Neuronal stem cell (in vitro differentiated cells): Measurements from ENCODE around the gene TUSC2. TPM values are rescaled to one million over a fixed set of nuclear protein-coding genes. Genes with fewer than 3 reads are reported as not detected.
A peak's percentile ranks its signal among the peaks of the same experiment; 100 is the strongest.

ENCODE experiments used
- DNase-seq: peaks from one replicate; pipeline ENCODE4 v3.0.0-alpha.2; 2013; ENCODE audit warnings: low spot score
- H2AFZ ChIP-seq: one replicate; pipeline ENCODE4 v1.6.1; 2013; ENCODE audit warnings: mild to moderate bottlenecking, low read length, inconsistent platforms
- H2AK5ac ChIP-seq: 2 replicates; pipeline ENCODE4 v1.6.1; 2013; ENCODE audit warnings: low read depth, mild to moderate bottlenecking, inconsistent platforms, low read length, moderate library complexity, mixed read lengths
- H2BK120ac ChIP-seq: 2 replicates; pipeline ENCODE4 v1.6.1; 2013; ENCODE audit warnings: low read depth, mild to moderate bottlenecking, inconsistent platforms, low read length, moderate library complexity, mixed read lengths
- H2BK12ac ChIP-seq: one replicate; pipeline ENCODE4 v1.6.1; 2013; ENCODE audit warnings: low read length, inconsistent platforms
- H2BK15ac ChIP-seq: 2 replicates; pipeline ENCODE4 v1.6.1; 2013; ENCODE audit warnings: mild to moderate bottlenecking, low read length, inconsistent platforms, mixed read lengths
- H2BK5ac ChIP-seq: one replicate; pipeline ENCODE4 v1.6.1; 2013; ENCODE audit warnings: inconsistent platforms, mild to moderate bottlenecking, low read length, moderate library complexity
- H3K14ac ChIP-seq: one replicate; pipeline ENCODE4 v1.6.1; 2013; ENCODE audit warnings: low read length, inconsistent platforms
- H3K18ac ChIP-seq: 2 replicates; pipeline ENCODE4 v1.6.1; 2013; ENCODE audit warnings: low read length, inconsistent platforms
- H3K23ac ChIP-seq: 2 replicates; pipeline ENCODE4 v1.6.1; 2013; ENCODE audit warnings: low read depth, mild to moderate bottlenecking, mixed read lengths, low read length, inconsistent platforms; ENCODE audit not compliant: poor library complexity
- H3K27ac ChIP-seq: replicated peaks from 3 replicates; pipeline ENCODE4 v1.5.1; 2013; ENCODE audit warnings: low read length, inconsistent platforms
- H3K27me3 ChIP-seq, 3 experiments: 2 replicates each; pipeline ENCODE4 v1.6.1; 2013; ENCODE audit warnings: low read length in 3 of 3, mild to moderate bottlenecking in 2 of 3, inconsistent platforms in 1 of 3, low read depth in 1 of 3, mixed read lengths in 1 of 3, moderate library complexity in 1 of 3; ENCODE audit not compliant: control insufficient read depth in 3 of 3, insufficient read depth in 3 of 3
- H3K36me3 ChIP-seq, 2 donors: replicated peaks in 1 of 2; 2 replicates each; pipeline ENCODE4 v1.6.1; 2013; ENCODE audit warnings: low read length in 2 of 2; ENCODE audit not compliant: control insufficient read depth in 2 of 2, insufficient read depth in 2 of 2
- H3K4ac ChIP-seq: 2 replicates; pipeline ENCODE4 v1.6.1; 2013; ENCODE audit warnings: inconsistent platforms, mild to moderate bottlenecking, low read length, moderate library complexity
- H3K4me1 ChIP-seq, 2 donors: 1 replicate in 1 of 2; 2 replicates in 1 of 2; pipeline ENCODE4 v1.6.1; 2013; ENCODE audit warnings: low read length in 2 of 2, low read depth in 1 of 2; ENCODE audit not compliant: control insufficient read depth in 2 of 2, insufficient read depth in 1 of 2
- H3K4me2 ChIP-seq: one replicate; pipeline ENCODE4 v1.6.1; 2013; ENCODE audit warnings: mild to moderate bottlenecking, low read length, inconsistent platforms; ENCODE audit not compliant: insufficient read depth, poor library complexity, severe bottlenecking
- H3K4me3 ChIP-seq, 2 donors: 2 replicates each; pipeline ENCODE4 v1.5.1; 2013; ENCODE audit warnings: low read length in 2 of 2, mild to moderate bottlenecking in 2 of 2, inconsistent platforms in 1 of 2, moderate library complexity in 1 of 2
- H3K79me1 ChIP-seq: one replicate; pipeline ENCODE4 v1.6.1; 2013; ENCODE audit warnings: low read depth, mild to moderate bottlenecking, inconsistent platforms, low read length, moderate library complexity
- H3K9ac ChIP-seq: one replicate; pipeline ENCODE4 v1.6.1; 2013; ENCODE audit warnings: mild to moderate bottlenecking, low read depth, low read length, inconsistent platforms; ENCODE audit not compliant: poor library complexity
- H3K9me3 ChIP-seq, 2 donors: replicated peaks in 1 of 2; 2 replicates each; pipeline versions ENCODE3 to v1.6.1; 2013; ENCODE audit warnings: low read length in 2 of 2, mild to moderate bottlenecking in 2 of 2, inconsistent platforms in 1 of 2, low read depth in 1 of 2, mixed read lengths in 1 of 2, moderate library complexity in 1 of 2; ENCODE audit not compliant: control insufficient read depth in 2 of 2, insufficient read depth in 1 of 2
- H4K8ac ChIP-seq: one replicate; pipeline ENCODE4 v1.6.1; 2013; ENCODE audit warnings: low read depth, mild to moderate bottlenecking, inconsistent platforms, low read length, moderate library complexity
- H4K91ac ChIP-seq: one replicate; pipeline ENCODE4 v1.6.1; 2013; ENCODE audit warnings: low read length, low read depth, mild to moderate bottlenecking, inconsistent platforms; ENCODE audit not compliant: poor library complexity
- WGBS, 2 donors: extraction: QIAGEN DNeasy Blood & Tissue Kit; methylation state at CpG; one replicate each; pipeline ENCODE4 v1.1.7; 2013; ENCODE audit warnings: missing lambda C conversion rate in 2 of 2, mixed read lengths in 1 of 2; ENCODE audit not compliant: insufficient read length in 2 of 2, insufficient replicate concordance in 1 of 2; ENCODE audit errors: extremely low coverage in 2 of 2; 5-methylcytosine and 5-hydroxymethylcytosine counted together
- polyA plus RNA-seq, 2 experiments: library from polyadenylated mRNA; stranded (reverse); fragments of 200-250 nt; gene quantifications; one replicate each; pipeline ENCODE4 v1.2.3, GENCODE V29; 2013

Gene TUSC2
- 28.3 TPM for polyA plus RNA-seq (2013, experiment 1 of 2)
- polyA plus RNA-seq (2013, experiment 2 of 2), result 27.7 TPM

GRCh38 chr3:50327943-50328691, at the start of gene TUSC2:
Gene TUSC2 (minus strand): TSS chr3:50328223. CDS start chr3:50328099, 124 bp downstream.
- no peak within 1 kb of the TSS for H4K8ac ChIP-seq
- no peak within 1 kb of the TSS for H2BK120ac ChIP-seq
- peak; percentile 93 for DNase-seq
- no peak within 1 kb of the TSS for H2BK12ac ChIP-seq
- peak within 1 kb of the TSS; percentile 53 for H3K4ac ChIP-seq
- H3K4me3 ChIP-seq, result peak within 1 kb of the TSS; percentile 74 to 98
- peak within 1 kb of the TSS; percentile 62 for H3K23ac ChIP-seq
- H2AFZ ChIP-seq, result peak within 1 kb of the TSS; percentile 74
- H3K18ac ChIP-seq, result peak within 1 kb of the TSS; percentile 73
- H2BK5ac ChIP-seq, result peak within 1 kb of the TSS; percentile 26
- H3K14ac ChIP-seq, result no peak within 1 kb of the TSS
- peak within 1 kb of the TSS; percentile 94 for H3K4me2 ChIP-seq
- H3K79me1 ChIP-seq, result peaks cover 11% of the 10 kb centered on the region
- WGBS, 2 donors, result no CpG with 5 or more reads among the region's 55 CpGs
- no peaks in the 10 kb centered on the region for H3K27me3 ChIP-seq
- H3K9me3 ChIP-seq, result no peaks in the 10 kb centered on the region
- no peak within 1 kb of the TSS for H2BK15ac ChIP-seq
- H3K9ac ChIP-seq, result peak within 1 kb of the TSS; percentile 96
- H2AK5ac ChIP-seq, result peak within 1 kb of the TSS; percentile 67
- H3K27ac ChIP-seq, result peak within 1 kb of the TSS; percentile 27
- H4K91ac ChIP-seq, result no peak within 1 kb of the TSS
- peaks cover 43 to 69% of the 10 kb centered on the region in 2 donors for H3K36me3 ChIP-seq
- peaks cover 8 to 12% of the 10 kb centered on the region in 2 donors for H3K4me1 ChIP-seq

GRCh38 chr3:50375258-50375931, 47.4 kb upstream of the TUSC2 start:
- peaks cover 35 to 43% of the 10 kb centered on the region in 2 donors for H3K4me1 ChIP-seq
- DNase-seq, result no peak

GRCh38 chr3:50374363-50375257, 46.6 kb upstream of the TUSC2 start:
- no CpG with 5 or more reads among the region's 22 CpGs for WGBS, 2 donors
- Histone ChIP-seq H3K18ac (peak overlapping the region; percentile 99), H3K4ac (peak overlapping the region; percentile 100), H4K91ac (no peak overlapping the region), H2BK15ac (peak overlapping the region; percentile 87), H2AFZ (no peak overlapping the region), H3K79me1 (peaks cover 6% of the 10 kb centered on the region), H3K23ac (peak overlapping the region; percentile 83), H2BK120ac (peak overlapping the region; percentile 89), H3K27ac (peak overlapping the region; percentile 75), H2BK12ac (peak overlapping the region; percentile 93), H2AK5ac (peak overlapping the region; percentile 99), H3K27me3 (peaks cover 0 to 9% (median 0%) of the 10 kb centered on the region in 3 experiments), H3K36me3 (peaks cover 0 to 5% of the 10 kb centered on the region in 2 donors), H4K8ac (no peak overlapping the region), H3K9me3 (peaks cover 0 to 2% of the 10 kb centered on the region in 2 donors), H2BK5ac (peak overlapping the region; percentile 97), H3K9ac (peak overlapping the region; percentile 79), H3K4me1 (peaks cover 35 to 43% of the 10 kb centered on the region in 2 donors), H3K4me2 (peak overlapping the region; percentile 19), H3K4me3 (no peak overlapping the region), H3K14ac (peak overlapping the region; percentile 97)
- DNase-seq, result no peak

More at GRCh38 chr3:50375258-50375931, 47.4 kb upstream of the TUSC2 start:
- Histone ChIP-seq H2AK5ac (peak overlapping the region; percentile 99), H3K9ac (peak overlapping the region; percentile 79), H3K4me3 (no peak overlapping the region), H2BK15ac (peak overlapping the region; percentile 87), H3K27me3 (peaks cover 0 to 5% (median 0%) of the 10 kb centered on the region in 3 experiments), H3K27ac (peak overlapping the region; percentile 42), H3K79me1 (peaks cover 6% of the 10 kb centered on the region), H3K9me3 (peaks cover 0 to 2% of the 10 kb centered on the region in 2 donors), H2BK5ac (peak overlapping the region; percentile 97), H3K18ac (peak overlapping the region; percentile 99), H3K4me2 (no peak overlapping the region), H3K36me3 (peaks cover 0 to 5% of the 10 kb centered on the region in 2 donors), H4K91ac (no peak overlapping the region), H2BK12ac (peak overlapping the region; percentile 47), H3K23ac (peak overlapping the region; percentile 83), H3K4ac (peak overlapping the region; percentile 77), H3K14ac (peak overlapping the region; percentile 97), H2AFZ (no peak overlapping the region), H4K8ac (no peak overlapping the region), H2BK120ac (peak overlapping the region; percentile 89)
- WGBS, 2 donors, result no CpG with 5 or more reads among the region's 7 CpGs
